LoVo (cell line): ENCODE results near the gene CCDC32.
"Not testable (repeated sequence)": the region's sequence is repeated elsewhere in the genome, so short reads cannot be mapped to it uniquely, and the experiment has no call there.

Experiments used
- DNase-seq: peaks from one replicate; pipeline ENCODE4 v3.0.0-alpha.2; 2016; ENCODE audit warnings: low spot score

CCDC32 gene

GRCh38 chr15:40564591-40565332 lies at the start of gene CCDC32:
Gene CCDC32 (minus strand): TSS chr15:40565042. CDS start chr15:40563015, 2,027 bp downstream.
- DNase-seq, result peak; percentile 100

GRCh38 chr15:40613080-40613479 lies 48.2 kb upstream of the CCDC32 start:
- DNase-seq, result no peak

GRCh38 chr15:40603935-40604334 lies 39.1 kb upstream of the CCDC32 start:
- DNase-seq, result no peak

GRCh38 chr15:40600956-40601355 lies 36.1 kb upstream of the CCDC32 start:
- DNase-seq, result no peak

GRCh38 chr15:40598672-40599071 lies 33.8 kb upstream of the CCDC32 start:
- DNase-seq, result no peak

GRCh38 chr15:40598126-40598525 lies 33.3 kb upstream of the CCDC32 start:
- no peak for DNase-seq

- no peak for DNase-seq
Observed at GRCh38 chr15:40597024-40597423, 32.2 kb upstream of the CCDC32 start.

- peak; percentile 32 for DNase-seq
Observed at GRCh38 chr15:40595773-40596172, 30.9 kb upstream of the CCDC32 start.

- DNase-seq, result no peak
Observed at GRCh38 chr15:40595219-40595618, 30.4 kb upstream of the CCDC32 start.

- DNase-seq, result peak; percentile 66
Observed at GRCh38 chr15:40594429-40594836, 29.6 kb upstream of the CCDC32 start.

- DNase-seq, result peak; percentile 94
Observed at GRCh38 chr15:40593588-40594428, 29.0 kb upstream of the CCDC32 start, which contains the start of gene KNL1. Gene KNL1 (plus strand): TSS chr15:40594249. CDS start chr15:40602932, 8,683 bp downstream.

GRCh38 chr15:40593165-40593564 lies 28.3 kb upstream of the CCDC32 start:
- peak; percentile 36 for DNase-seq

- no peak for DNase-seq
Observed at GRCh38 chr15:40591389-40591788, 26.5 kb upstream of the CCDC32 start.

GRCh38 chr15:40590667-40591050 lies 25.8 kb upstream of the CCDC32 start:
- no peak for DNase-seq

- no peak for DNase-seq
Observed at GRCh38 chr15:40584191-40584590, 19.3 kb upstream of the CCDC32 start.

- DNase-seq, result peak; percentile 88
Observed at GRCh38 chr15:40582726-40583246, 17.9 kb upstream of the CCDC32 start.

- DNase-seq, result not testable (repeated sequence)
Observed at GRCh38 chr15:40581796-40582195, 17.0 kb upstream of the CCDC32 start.

GRCh38 chr15:40578892-40579291 lies 14.1 kb upstream of the CCDC32 start:
- no peak for DNase-seq

GRCh38 chr15:40576914-40577313 lies 12.1 kb upstream of the CCDC32 start:
- not testable (repeated sequence) for DNase-seq

- no peak for DNase-seq
Observed at GRCh38 chr15:40575113-40575512, 10.3 kb upstream of the CCDC32 start.

- DNase-seq, result peak; percentile 95
Observed at GRCh38 chr15:40569129-40569953, 4.5 kb upstream of the CCDC32 start, which contains the start of gene RPUSD2. Gene RPUSD2 (plus strand): TSS chr15:40569299. CDS start chr15:40569338, 39 bp downstream.

- DNase-seq, result no peak
Observed at GRCh38 chr15:40567111-40567510, 2.3 kb upstream of the CCDC32 start.
